GOT3 (cell line): Measurements from ENCODE around the gene KPNB1.

Experiments used
- DNase-seq: peaks from one replicate; lab custom pipeline; 2025; ENCODE audit warnings: mixed read lengths; lab: John Stamatoyannopoulos, UW

Gene KPNB1

GRCh38 chr17:47636273-47637030, 13.3 kb upstream of the KPNB1 start:
- DNase-seq = no peak

- no peak for DNase-seq
Observed at GRCh38 chr17:47638903-47639302, 10.8 kb upstream of the KPNB1 start.

- DNase-seq = no peak
Observed at GRCh38 chr17:47640076-47640475, 9.6 kb upstream of the KPNB1 start.

GRCh38 chr17:47641202-47641601, 8.5 kb upstream of the KPNB1 start:
- DNase-seq = no peak

- DNase-seq = no peak
Observed at GRCh38 chr17:47643116-47643515, 6.6 kb upstream of the KPNB1 start.

GRCh38 chr17:47644324-47644723, 5.4 kb upstream of the KPNB1 start:
- no peak for DNase-seq

GRCh38 chr17:47649972-47650524, 329 bp downstream of the KPNB1 start:
- no peak for DNase-seq

GRCh38 chr17:47650525-47651522, 1.1 kb downstream of the KPNB1 start:
- DNase-seq = peak; percentile 79

GRCh38 chr17:47651704-47652103, 2.0 kb downstream of the KPNB1 start:
- DNase-seq = no peak

- DNase-seq = no peak
Observed at GRCh38 chr17:47652570-47652969, 2.9 kb downstream of the KPNB1 start.

GRCh38 chr17:47653442-47653841, 3.7 kb downstream of the KPNB1 start:
- no peak for DNase-seq

- no peak for DNase-seq
Observed at GRCh38 chr17:47654991-47655390, 5.3 kb downstream of the KPNB1 start.

GRCh38 chr17:47660064-47660492, 10.4 kb downstream of the KPNB1 start:
- DNase-seq = no peak

GRCh38 chr17:47663912-47664623, 14.3 kb downstream of the KPNB1 start:
- no peak for DNase-seq

GRCh38 chr17:47664624-47664941, 14.9 kb downstream of the KPNB1 start:
- no peak for DNase-seq

- DNase-seq = no peak
Observed at GRCh38 chr17:47665655-47666054, 15.9 kb downstream of the KPNB1 start.

GRCh38 chr17:47669081-47669480, 19.4 kb downstream of the KPNB1 start:
- no peak for DNase-seq

- DNase-seq = no peak
Observed at GRCh38 chr17:47670064-47670463, 20.3 kb downstream of the KPNB1 start.

- DNase-seq = no peak
Observed at GRCh38 chr17:47674499-47674898, 24.8 kb downstream of the KPNB1 start.

- no peak for DNase-seq
Observed at GRCh38 chr17:47675380-47676198, 25.9 kb downstream of the KPNB1 start.

- no peak for DNase-seq
Observed at GRCh38 chr17:47676199-47676472, 26.4 kb downstream of the KPNB1 start.
